ENCODE measurements around the gene TMEM52. TPM values are rescaled to one million over a fixed set of nuclear protein-coding genes. Genes with fewer than 3 reads are reported as not detected.

Gene TMEM52
- total and polyA plus RNA-seq, 2 experiments from 2014 or later = 0.40 TPM; not detected in 1

GRCh38 chr1:1947493-1947892 is 28.4 kb upstream of the TMEM52 start:
- no peak for DNase-seq
- Histone ChIP-seq H3F3A (ENCODE audit: insufficient read depth) (no peaks in the 10 kb centered on the region), H3K36me3 (ENCODE audit: low read depth) (no peaks in the 10 kb centered on the region), H3K27ac (no peak overlapping the region), H4K20me1 (ENCODE audit: insufficient read depth) (no peaks in the 10 kb centered on the region), H2AFZ (no peak overlapping the region), H3K4me3 (no peak overlapping the region), H3K27me3 (replicated peaks; ENCODE audit: insufficient read depth) (peaks cover 28% of the 10 kb centered on the region), H3K9ac (no peak overlapping the region), H3K9me2 (ENCODE audit: insufficient read depth) (no peaks in the 10 kb centered on the region), H3K9me3 (ENCODE audit: low read depth) (no peaks in the 10 kb centered on the region), H3K79me2 (ENCODE audit: insufficient read depth) (no peaks in the 10 kb centered on the region), H3K4me1 (ENCODE audit: insufficient read depth) (no peaks in the 10 kb centered on the region), H3K4me2 (ENCODE audit: unreplicated experiment) (no peak overlapping the region)
- in situ Hi-C loops (cut with MboI) = no loop called here
- TF ChIP-seq EZH2 (IDR thresholded peaks at IDR 0.05; ENCODE audit: insufficient read depth, poor library complexity, severe bottlenecking) (no peak), EZH2phosphoT487 (IDR thresholded peaks at IDR 0.05; ENCODE audit: insufficient read depth, low read depth) (no peak)
- 57 to 68% methylated on average over 14 of the region's 14 CpGs for WGBS, 2 experiments (ENCODE audit: low coverage in 1 of 2, low lambda C conversion rate in 2 of 2, missing lambda C conversion rate in 2 of 2)

- 1 to 8% methylated on average over 11 of the region's 11 CpGs for WGBS, 2 experiments (ENCODE audit: low coverage in 1 of 2, low lambda C conversion rate in 2 of 2, missing lambda C conversion rate in 2 of 2)
- Histone ChIP-seq H3K4me3 (no peak overlapping the region), H3K9ac (no peak overlapping the region), H3K36me3 (ENCODE audit: low read depth) (no peaks in the 10 kb centered on the region), H4K20me1 (ENCODE audit: insufficient read depth) (no peaks in the 10 kb centered on the region), H3K79me2 (ENCODE audit: insufficient read depth) (no peaks in the 10 kb centered on the region), H3F3A (ENCODE audit: insufficient read depth) (no peaks in the 10 kb centered on the region), H3K4me1 (ENCODE audit: insufficient read depth) (no peaks in the 10 kb centered on the region), H2AFZ (no peak overlapping the region), H3K27ac (no peak overlapping the region), H3K9me3 (ENCODE audit: low read depth) (no peaks in the 10 kb centered on the region), H3K9me2 (ENCODE audit: insufficient read depth) (no peaks in the 10 kb centered on the region), H3K4me2 (ENCODE audit: unreplicated experiment) (no peak overlapping the region), H3K27me3 (replicated peaks; ENCODE audit: insufficient read depth) (peaks cover 23% of the 10 kb centered on the region; the same call in 1 of the 2 replicates)
- DNase-seq = peak; percentile 38
- TF ChIP-seq EZH2 (IDR thresholded peaks at IDR 0.05; ENCODE audit: insufficient read depth, poor library complexity, severe bottlenecking) = no peak
- TF ChIP-seq EZH2phosphoT487 (IDR thresholded peaks at IDR 0.05; ENCODE audit: insufficient read depth, low read depth) = no peak
- in situ Hi-C loops (cut with MboI) = no loop called here
Observed at GRCh38 chr1:1946540-1946939, 27.5 kb upstream of the TMEM52 start.

- Histone ChIP-seq H3F3A (ENCODE audit: insufficient read depth) (no peaks in the 10 kb centered on the region), H3K27ac (no peak overlapping the region), H3K9me3 (ENCODE audit: low read depth) (no peaks in the 10 kb centered on the region), H3K79me2 (ENCODE audit: insufficient read depth) (no peaks in the 10 kb centered on the region), H3K4me3 (no peak overlapping the region), H4K20me1 (ENCODE audit: insufficient read depth) (no peaks in the 10 kb centered on the region), H3K4me1 (ENCODE audit: insufficient read depth) (no peaks in the 10 kb centered on the region), H3K4me2 (ENCODE audit: unreplicated experiment) (no peak overlapping the region), H3K27me3 (replicated peaks; ENCODE audit: insufficient read depth) (peaks cover 17% of the 10 kb centered on the region; the same call in 1 of the 2 replicates), H3K9me2 (ENCODE audit: insufficient read depth) (no peaks in the 10 kb centered on the region), H3K36me3 (ENCODE audit: low read depth) (no peaks in the 10 kb centered on the region), H3K9ac (no peak overlapping the region), H2AFZ (no peak overlapping the region)
- TF ChIP-seq EZH2phosphoT487 (IDR thresholded peaks at IDR 0.05; ENCODE audit: insufficient read depth, low read depth) (no peak), EZH2 (IDR thresholded peaks at IDR 0.05; ENCODE audit: insufficient read depth, poor library complexity, severe bottlenecking) (no peak)
- DNase-seq = no peak
- 67 to 72% methylated on average over 28 to 29 of the region's 29 CpGs for WGBS, 2 experiments (ENCODE audit: low coverage in 1 of 2, low lambda C conversion rate in 2 of 2, missing lambda C conversion rate in 2 of 2)
- in situ Hi-C loops (cut with MboI) = no loop called here
Observed at GRCh38 chr1:1945782-1946393, 26.8 kb upstream of the TMEM52 start.

- no peaks in the 10 kb centered on the region for H3K4me1 ChIP-seq (ENCODE audit: insufficient read depth)
- H3K36me3 ChIP-seq (ENCODE audit: low read depth) = no peaks in the 10 kb centered on the region
- no peak overlapping the region for H3K4me3 ChIP-seq
- H4K20me1 ChIP-seq (ENCODE audit: insufficient read depth) = no peaks in the 10 kb centered on the region
- TF ChIP-seq EZH2 (IDR thresholded peaks at IDR 0.05; ENCODE audit: insufficient read depth, poor library complexity, severe bottlenecking) = no peak
- no peak for TF ChIP-seq EZH2phosphoT487 (IDR thresholded peaks at IDR 0.05; ENCODE audit: insufficient read depth, low read depth)
- H3K27ac ChIP-seq = no peak overlapping the region
- H3K9ac ChIP-seq = no peak overlapping the region
- H3K9me2 ChIP-seq (ENCODE audit: insufficient read depth) = no peaks in the 10 kb centered on the region
- H3F3A ChIP-seq (ENCODE audit: insufficient read depth) = no peaks in the 10 kb centered on the region
- peak; percentile 60 for DNase-seq
- H3K27me3 ChIP-seq (replicated peaks; ENCODE audit: insufficient read depth) = no peaks in the 10 kb centered on the region
- H2AFZ ChIP-seq = no peak overlapping the region; the same call in 1 of the 2 replicates
- H3K9me3 ChIP-seq (ENCODE audit: low read depth) = no peaks in the 10 kb centered on the region
- H3K79me2 ChIP-seq (ENCODE audit: insufficient read depth) = no peaks in the 10 kb centered on the region
- WGBS, 2 experiments (ENCODE audit: low coverage in 1 of 2, low lambda C conversion rate in 2 of 2, missing lambda C conversion rate in 2 of 2) = 15 to 16% methylated on average over 33 to 34 of the region's 37 CpGs
- H3K4me2 ChIP-seq (ENCODE audit: unreplicated experiment) = peak overlapping the region; percentile 26
- in situ Hi-C loops (cut with MboI) = no loop called here
Observed at GRCh38 chr1:1943834-1944570, 24.9 kb upstream of the TMEM52 start.
